Measurements from ENCODE around the gene DIP2B. TPM values are rescaled to one million over a fixed set of nuclear protein-coding genes. Genes with fewer than 3 reads are reported as not detected.

Gene DIP2B
- total RNA-seq, 1 donor from 2014 or later = 28.9 TPM

DNA sequence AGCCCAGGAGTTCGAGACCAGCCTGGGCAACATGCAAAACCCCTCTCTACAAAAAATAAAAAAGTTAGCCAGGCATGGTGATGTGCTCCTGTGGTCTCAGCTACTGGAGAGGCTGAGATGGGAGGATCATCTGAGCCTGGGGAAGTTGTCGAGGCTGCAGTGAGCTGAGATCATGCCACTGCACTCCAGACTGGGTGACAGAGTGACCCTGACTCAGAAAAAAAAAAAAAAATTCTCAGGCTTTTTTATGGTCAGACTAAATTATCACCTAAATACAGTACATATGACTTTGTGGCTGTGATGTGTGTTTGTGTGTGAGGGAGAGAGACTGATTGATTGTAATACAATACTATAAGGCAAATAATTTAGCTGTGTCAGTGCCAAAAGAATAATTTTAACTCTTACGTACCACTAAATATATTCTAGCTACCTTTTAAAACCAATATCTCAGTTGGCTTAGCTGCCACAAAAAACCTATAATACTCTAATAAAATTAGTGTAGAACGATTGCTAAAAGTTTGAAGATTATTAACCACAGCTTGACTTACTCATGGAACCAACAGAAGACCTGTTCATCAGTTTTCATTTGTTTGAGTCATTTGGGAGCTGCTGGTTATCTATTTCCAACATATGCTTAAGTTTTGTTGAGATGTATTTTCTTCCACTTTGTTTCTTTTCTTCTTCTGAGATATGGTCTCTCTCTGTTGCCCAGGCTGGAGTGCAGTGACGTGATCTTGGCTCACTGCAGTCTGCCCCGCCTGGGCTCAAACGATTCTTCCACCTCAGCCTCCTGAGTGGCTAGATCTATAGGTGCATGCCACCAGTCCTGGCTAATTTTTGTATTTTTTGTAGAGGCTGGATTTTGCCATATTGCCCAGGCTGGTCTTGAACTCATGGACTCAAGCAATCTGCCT lies 58.0 kb downstream of the DIP2B start:
- Mint-ChIP-seq H3K4me1 (ENCODE audit: unreplicated experiment) (peaks cover 24% of the 10 kb centered on the region), H3K27me3 (ENCODE audit: unreplicated experiment) (no peaks in the 10 kb centered on the region), H3K9me3 (ENCODE audit: unreplicated experiment) (no peaks in the 10 kb centered on the region), H3K36me3 (ENCODE audit: unreplicated experiment) (no peaks in the 10 kb centered on the region), H3K4me3 (ENCODE audit: unreplicated experiment) (no peak overlapping the region), H3K27ac (ENCODE audit: unreplicated experiment) (no peak overlapping the region)
- DNase-seq (ENCODE audit: extremely low spot score, unreplicated experiment) = no peak
- TF ChIP-seq, protein P1, sequence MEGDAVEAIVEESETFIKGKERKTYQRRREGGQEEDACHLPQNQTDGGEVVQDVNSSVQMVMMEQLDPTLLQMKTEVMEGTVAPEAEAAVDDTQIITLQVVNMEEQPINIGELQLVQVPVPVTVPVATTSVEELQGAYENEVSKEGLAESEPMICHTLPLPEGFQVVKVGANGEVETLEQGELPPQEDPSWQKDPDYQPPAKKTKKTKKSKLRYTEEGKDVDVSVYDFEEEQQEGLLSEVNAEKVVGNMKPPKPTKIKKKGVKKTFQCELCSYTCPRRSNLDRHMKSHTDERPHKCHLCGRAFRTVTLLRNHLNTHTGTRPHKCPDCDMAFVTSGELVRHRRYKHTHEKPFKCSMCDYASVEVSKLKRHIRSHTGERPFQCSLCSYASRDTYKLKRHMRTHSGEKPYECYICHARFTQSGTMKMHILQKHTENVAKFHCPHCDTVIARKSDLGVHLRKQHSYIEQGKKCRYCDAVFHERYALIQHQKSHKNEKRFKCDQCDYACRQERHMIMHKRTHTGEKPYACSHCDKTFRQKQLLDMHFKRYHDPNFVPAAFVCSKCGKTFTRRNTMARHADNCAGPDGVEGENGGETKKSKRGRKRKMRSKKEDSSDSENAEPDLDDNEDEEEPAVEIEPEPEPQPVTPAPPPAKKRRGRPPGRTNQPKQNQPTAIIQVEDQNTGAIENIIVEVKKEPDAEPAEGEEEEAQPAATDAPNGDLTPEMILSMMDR (IDR thresholded peaks at IDR 0.05) = no peak

DNA sequence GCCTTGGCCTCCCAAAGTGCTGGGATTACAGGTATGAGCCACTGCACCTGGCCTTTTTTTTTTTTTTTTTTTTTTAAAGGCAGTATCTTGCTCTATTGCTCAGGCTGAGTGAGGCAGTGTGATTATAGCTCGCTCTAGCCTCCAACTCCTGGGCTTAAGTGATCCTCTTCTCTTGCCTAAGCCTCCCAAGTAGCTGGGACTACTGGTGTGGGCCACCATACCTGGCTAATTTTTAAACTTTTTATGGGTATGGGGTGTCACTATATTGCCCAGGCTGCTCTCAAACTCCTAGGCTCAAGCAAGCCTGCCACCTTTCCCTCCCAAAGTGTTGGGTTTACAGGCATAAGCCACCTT lies 58.6 kb downstream of the DIP2B start:
- Mint-ChIP-seq H3K4me1 (ENCODE audit: unreplicated experiment) (peaks cover 30% of the 10 kb centered on the region), H3K27ac (ENCODE audit: unreplicated experiment) (no peak overlapping the region), H3K4me3 (ENCODE audit: unreplicated experiment) (no peak overlapping the region), H3K27me3 (ENCODE audit: unreplicated experiment) (no peaks in the 10 kb centered on the region), H3K9me3 (ENCODE audit: unreplicated experiment) (no peaks in the 10 kb centered on the region), H3K36me3 (ENCODE audit: unreplicated experiment) (no peaks in the 10 kb centered on the region)
- TF ChIP-seq, protein P1 (IDR thresholded peaks at IDR 0.05) = no peak
- no peak for DNase-seq (ENCODE audit: extremely low spot score, unreplicated experiment)

DNA sequence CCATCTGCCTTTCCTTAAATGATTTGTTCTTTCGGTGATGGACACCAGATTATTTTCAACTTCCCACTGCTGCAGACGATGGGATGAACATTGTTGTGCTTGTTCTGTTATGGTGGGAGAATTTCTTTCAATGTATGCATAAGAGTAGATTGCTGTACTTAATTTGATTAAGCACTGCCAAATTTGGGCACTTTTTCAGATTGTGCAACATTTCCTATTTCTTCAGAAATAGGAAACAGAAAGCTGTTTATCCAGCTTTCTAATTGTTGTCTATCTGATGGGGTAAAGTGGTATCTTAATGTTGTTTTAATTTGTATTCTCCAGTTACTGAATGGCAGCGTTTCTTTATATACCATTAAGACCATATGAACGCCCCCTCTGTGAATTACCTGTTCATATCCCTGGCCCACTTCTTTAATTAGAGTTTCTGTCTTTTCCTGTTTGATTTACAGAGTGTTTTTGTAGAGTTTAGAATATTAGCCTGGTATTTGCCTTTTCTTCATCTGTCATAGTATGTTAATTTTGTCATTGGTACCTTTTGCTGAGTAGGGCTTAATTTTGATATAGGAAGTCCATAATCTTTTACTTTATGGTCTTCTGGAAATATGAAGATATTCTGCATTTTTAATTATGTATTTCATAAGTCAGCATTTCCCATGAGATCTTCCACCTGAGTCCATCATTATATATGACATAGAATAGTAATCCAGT lies 59.6 kb downstream of the DIP2B start:
- H3K4me3 Mint-ChIP-seq (ENCODE audit: unreplicated experiment) = no peak overlapping the region

DNA sequence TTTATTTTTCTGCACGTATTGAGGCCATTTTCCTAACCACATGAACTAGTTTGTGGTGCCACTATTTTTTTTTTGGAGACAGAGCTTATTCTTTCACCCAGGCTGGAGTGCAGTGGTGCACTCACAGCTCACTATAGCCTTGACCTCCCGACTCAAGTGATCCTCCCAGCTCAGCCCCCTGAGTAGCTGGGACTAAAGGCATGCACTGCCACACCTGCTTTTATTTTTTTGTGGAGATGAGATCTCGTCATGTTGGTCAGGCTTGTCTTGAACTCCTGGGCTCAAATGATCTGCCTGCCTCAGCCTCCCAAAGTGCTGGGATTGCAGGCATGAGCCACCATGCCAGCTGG lies 60.1 kb downstream of the DIP2B start:
- TF ChIP-seq, protein P1 (IDR thresholded peaks at IDR 0.05) = no peak
- Mint-ChIP-seq H3K27ac (ENCODE audit: unreplicated experiment) (no peak overlapping the region), H3K36me3 (ENCODE audit: unreplicated experiment) (no peaks in the 10 kb centered on the region)

More for the DNA sequence above, 59.6 kb downstream of the DIP2B start:
- H3K27ac Mint-ChIP-seq (ENCODE audit: unreplicated experiment) = no peak overlapping the region
- H3K4me1 Mint-ChIP-seq (ENCODE audit: unreplicated experiment) = peaks cover 35% of the 10 kb centered on the region
- no peaks in the 10 kb centered on the region for H3K36me3 Mint-ChIP-seq (ENCODE audit: unreplicated experiment)
- no peaks in the 10 kb centered on the region for H3K9me3 Mint-ChIP-seq (ENCODE audit: unreplicated experiment)
- TF ChIP-seq, protein P1 (IDR thresholded peaks at IDR 0.05) = no peak
- no peak for DNase-seq (ENCODE audit: extremely low spot score, unreplicated experiment)
- H3K27me3 Mint-ChIP-seq (ENCODE audit: unreplicated experiment) = no peaks in the 10 kb centered on the region

DNA sequence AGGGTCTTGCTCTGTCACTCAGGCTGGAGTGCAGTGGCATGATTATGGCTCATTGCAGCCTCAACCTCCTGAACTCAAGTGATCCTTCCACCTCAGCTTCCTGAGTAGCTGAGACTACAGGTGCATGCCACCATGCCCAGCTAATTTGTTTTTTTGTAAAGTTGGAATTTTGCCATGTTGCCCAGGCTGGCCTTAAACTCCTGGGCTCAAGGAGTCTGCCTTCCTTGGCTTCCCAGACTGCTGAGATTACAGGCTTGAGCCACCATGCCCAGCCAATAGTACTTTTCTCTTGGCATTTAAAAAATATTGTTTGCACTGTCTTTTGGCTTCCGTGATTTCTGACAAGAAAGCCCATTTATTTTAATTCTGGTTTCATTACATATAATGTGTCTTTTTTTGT lies 61.3 kb downstream of the DIP2B start:
- peaks cover 39% of the 10 kb centered on the region for H3K4me1 Mint-ChIP-seq (ENCODE audit: unreplicated experiment)
- no peaks in the 10 kb centered on the region for H3K9me3 Mint-ChIP-seq (ENCODE audit: unreplicated experiment)
- no peaks in the 10 kb centered on the region for H3K36me3 Mint-ChIP-seq (ENCODE audit: unreplicated experiment)

More for the DNA sequence above, 60.1 kb downstream of the DIP2B start:
- Mint-ChIP-seq H3K27me3 (ENCODE audit: unreplicated experiment) (no peaks in the 10 kb centered on the region), H3K4me3 (ENCODE audit: unreplicated experiment) (no peak overlapping the region), H3K4me1 (ENCODE audit: unreplicated experiment) (peaks cover 36% of the 10 kb centered on the region), H3K9me3 (ENCODE audit: unreplicated experiment) (no peaks in the 10 kb centered on the region)
- no peak for DNase-seq (ENCODE audit: extremely low spot score, unreplicated experiment)

More for the DNA sequence above, 61.3 kb downstream of the DIP2B start:
- Mint-ChIP-seq H3K4me3 (ENCODE audit: unreplicated experiment) (no peak overlapping the region), H3K27ac (ENCODE audit: unreplicated experiment) (no peak overlapping the region), H3K27me3 (ENCODE audit: unreplicated experiment) (no peaks in the 10 kb centered on the region)
- no peak for DNase-seq (ENCODE audit: extremely low spot score, unreplicated experiment)
- TF ChIP-seq, protein P1 (IDR thresholded peaks at IDR 0.05) = no peak

Measured in osteocyte (in vitro differentiated cells).